Transverse colon (tissue), 3 donors: ENCODE measurements around the gene SLC7A1.

ENCODE experiments used
- CTCF ChIP-seq, 5 experiments: fragments of 200-600 bp in 3 of 5; fragments of 450-650 bp in 2 of 5; sonication (generic) in 3 of 5; IDR thresholded peaks; 1 replicate in 2 of 5; 2 replicates in 3 of 5; pipeline ENCODE4 v1.5.1; 2016 to 2017; ENCODE audit warnings: antibody characterized with exemption in 5 of 5, inconsistent platforms in 3 of 5, mild to moderate bottlenecking in 2 of 5, moderate library complexity in 1 of 5
- POLR2A ChIP-seq: fragments of 450-650 bp; IDR thresholded peaks from one replicate; pipeline ENCODE4 v1.6.1; 2016; ENCODE audit warnings: antibody characterized with exemption, mild to moderate bottlenecking, moderate library complexity

GRCh38 chr13:29508130-29508875, 87.2 kb downstream of the SLC7A1 start:
- TF ChIP-seq POLR2A = no peak
- TF ChIP-seq CTCF (IDR thresholded peaks at IDR 0.05) = peak; percentile 93 to 98 (median 97)
